ENCODE data around the gene STAC2. TPM values are rescaled to one million over a fixed set of nuclear protein-coding genes. Genes with fewer than 3 reads are reported as not detected.
A peak's percentile ranks its signal among the peaks of the same experiment; 100 is the strongest.

The STAC2 gene
- total and polyA plus RNA-seq, 2 of the 13 experiments (the other 11 are each of a cell fraction or from before 2014, with no cell fraction given): not detected

DNA sequence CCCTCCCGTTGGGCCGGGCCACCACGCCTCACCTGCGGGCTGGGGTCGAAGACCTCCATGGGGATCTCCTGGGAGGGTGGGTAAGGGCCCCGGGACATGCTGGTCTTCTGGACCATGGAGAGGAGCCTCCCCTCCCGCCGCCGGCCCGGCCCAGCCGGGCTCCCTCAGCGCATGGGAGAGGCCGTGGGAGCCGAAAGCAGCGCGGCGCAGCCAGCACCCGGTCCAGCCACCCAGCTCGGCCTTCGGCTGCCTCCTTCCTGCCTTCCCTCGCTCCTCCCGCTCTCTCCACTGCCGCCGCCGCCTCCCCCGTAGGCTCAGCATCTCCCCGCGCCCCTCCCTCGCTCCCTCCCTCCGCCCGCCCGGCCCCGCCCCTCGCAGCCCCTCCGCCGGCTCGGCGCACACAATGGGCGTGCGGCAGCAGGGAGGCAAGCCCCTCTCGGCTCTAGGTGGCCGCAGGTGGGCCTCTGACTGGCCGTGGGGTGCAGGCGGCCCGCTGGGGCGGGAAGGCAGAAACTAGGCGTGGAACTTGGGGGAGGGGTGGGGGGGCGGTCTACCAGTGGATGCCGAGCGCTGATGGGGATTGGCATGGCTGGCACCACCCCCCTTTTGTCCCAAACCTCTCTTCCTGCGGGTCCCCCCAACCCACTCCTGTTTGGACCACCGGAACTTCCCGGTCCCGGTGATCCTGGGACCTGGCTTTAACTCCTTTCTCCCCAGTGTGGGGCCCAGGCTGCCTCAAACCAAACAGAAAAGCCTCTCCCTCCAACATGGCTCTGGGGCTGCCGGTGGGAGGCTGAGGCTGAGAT is 28.2 kb downstream of the STAC2 start, which contains the start of gene CACNB1 (continued):
- TF ChIP-seq ZMYM4 (CRISPR knock-in tag; IDR thresholded peaks at IDR 0.05) (0 out of 2 replicates have a peak, but pooled peaks have one; percentile 18), JUND (CRISPR knock-in tag; IDR thresholded peaks at IDR 0.05) (no peak), SOX6 (IDR thresholded peaks at IDR 0.05) (no peak), SOX6 (CRISPR knock-in tag; IDR thresholded peaks at IDR 0.05) (no peak), HNRNPK (IDR thresholded peaks at IDR 0.05; ENCODE audit: low read depth, low read length, poor library complexity, severe bottlenecking) (peak; percentile 88), ZNF672 (CRISPR knock-in tag; IDR thresholded peaks at IDR 0.05) (no peak), ZMYM2 (CRISPR knock-in tag; IDR thresholded peaks at IDR 0.05) (no peak), ZNF10 (CRISPR knock-in tag; IDR thresholded peaks at IDR 0.05; ENCODE audit: borderline replicate concordance, low read depth) (no peak), ZNF136 (CRISPR knock-in tag; IDR thresholded peaks at IDR 0.05; ENCODE audit: low read depth) (no peak), ATF7 (IDR thresholded peaks at IDR 0.05) (no peak), ATF7 (CRISPR knock-in tag; IDR thresholded peaks at IDR 0.05) (no peak), ZNF441 (CRISPR knock-in tag; IDR thresholded peaks at IDR 0.05; ENCODE audit: borderline replicate concordance) (no peak), ATF1 (CRISPR knock-in tag; IDR thresholded peaks at IDR 0.05) (no peak), TMF1 (CRISPR knock-in tag; IDR thresholded peaks at IDR 0.05; ENCODE audit: low read depth) (no peak), KDM5A (IDR thresholded peaks at IDR 0.05; ENCODE audit: borderline replicate concordance, low read length) (no peak), WIZ (CRISPR knock-in tag; IDR thresholded peaks at IDR 0.05) (no peak), RBFOX2 (IDR thresholded peaks at IDR 0.05; ENCODE audit: low read depth, low read length) (peak; percentile 45; the same call in 1 of the 2 replicates), MAFK (conservative IDR thresholded peaks at IDR 0.05 in 1 of 2, IDR thresholded peaks at IDR 0.05 in 1 of 2; ENCODE audit: low read length in 2 of 2) (no peak)
- TF ChIP-seq, protein P1, sequence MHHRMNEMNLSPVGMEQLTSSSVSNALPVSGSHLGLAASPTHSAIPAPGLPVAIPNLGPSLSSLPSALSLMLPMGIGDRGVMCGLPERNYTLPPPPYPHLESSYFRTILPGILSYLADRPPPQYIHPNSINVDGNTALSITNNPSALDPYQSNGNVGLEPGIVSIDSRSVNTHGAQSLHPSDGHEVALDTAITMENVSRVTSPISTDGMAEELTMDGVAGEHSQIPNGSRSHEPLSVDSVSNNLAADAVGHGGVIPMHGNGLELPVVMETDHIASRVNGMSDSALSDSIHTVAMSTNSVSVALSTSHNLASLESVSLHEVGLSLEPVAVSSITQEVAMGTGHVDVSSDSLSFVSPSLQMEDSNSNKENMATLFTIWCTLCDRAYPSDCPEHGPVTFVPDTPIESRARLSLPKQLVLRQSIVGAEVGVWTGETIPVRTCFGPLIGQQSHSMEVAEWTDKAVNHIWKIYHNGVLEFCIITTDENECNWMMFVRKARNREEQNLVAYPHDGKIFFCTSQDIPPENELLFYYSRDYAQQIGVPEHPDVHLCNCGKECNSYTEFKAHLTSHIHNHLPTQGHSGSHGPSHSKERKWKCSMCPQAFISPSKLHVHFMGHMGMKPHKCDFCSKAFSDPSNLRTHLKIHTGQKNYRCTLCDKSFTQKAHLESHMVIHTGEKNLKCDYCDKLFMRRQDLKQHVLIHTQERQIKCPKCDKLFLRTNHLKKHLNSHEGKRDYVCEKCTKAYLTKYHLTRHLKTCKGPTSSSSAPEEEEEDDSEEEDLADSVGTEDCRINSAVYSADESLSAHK (CRISPR knock-in tag; IDR thresholded peaks at IDR 0.05; ENCODE audit: borderline replicate concordance): no peak
- TF ChIP-seq, protein P2, sequence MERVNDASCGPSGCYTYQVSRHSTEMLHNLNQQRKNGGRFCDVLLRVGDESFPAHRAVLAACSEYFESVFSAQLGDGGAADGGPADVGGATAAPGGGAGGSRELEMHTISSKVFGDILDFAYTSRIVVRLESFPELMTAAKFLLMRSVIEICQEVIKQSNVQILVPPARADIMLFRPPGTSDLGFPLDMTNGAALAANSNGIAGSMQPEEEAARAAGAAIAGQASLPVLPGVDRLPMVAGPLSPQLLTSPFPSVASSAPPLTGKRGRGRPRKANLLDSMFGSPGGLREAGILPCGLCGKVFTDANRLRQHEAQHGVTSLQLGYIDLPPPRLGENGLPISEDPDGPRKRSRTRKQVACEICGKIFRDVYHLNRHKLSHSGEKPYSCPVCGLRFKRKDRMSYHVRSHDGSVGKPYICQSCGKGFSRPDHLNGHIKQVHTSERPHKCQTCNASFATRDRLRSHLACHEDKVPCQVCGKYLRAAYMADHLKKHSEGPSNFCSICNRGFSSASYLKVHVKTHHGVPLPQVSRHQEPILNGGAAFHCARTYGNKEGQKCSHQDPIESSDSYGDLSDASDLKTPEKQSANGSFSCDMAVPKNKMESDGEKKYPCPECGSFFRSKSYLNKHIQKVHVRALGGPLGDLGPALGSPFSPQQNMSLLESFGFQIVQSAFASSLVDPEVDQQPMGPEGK (CRISPR knock-in tag; IDR thresholded peaks at IDR 0.05): peak; percentile 83
- TF ChIP-seq, protein P3, sequence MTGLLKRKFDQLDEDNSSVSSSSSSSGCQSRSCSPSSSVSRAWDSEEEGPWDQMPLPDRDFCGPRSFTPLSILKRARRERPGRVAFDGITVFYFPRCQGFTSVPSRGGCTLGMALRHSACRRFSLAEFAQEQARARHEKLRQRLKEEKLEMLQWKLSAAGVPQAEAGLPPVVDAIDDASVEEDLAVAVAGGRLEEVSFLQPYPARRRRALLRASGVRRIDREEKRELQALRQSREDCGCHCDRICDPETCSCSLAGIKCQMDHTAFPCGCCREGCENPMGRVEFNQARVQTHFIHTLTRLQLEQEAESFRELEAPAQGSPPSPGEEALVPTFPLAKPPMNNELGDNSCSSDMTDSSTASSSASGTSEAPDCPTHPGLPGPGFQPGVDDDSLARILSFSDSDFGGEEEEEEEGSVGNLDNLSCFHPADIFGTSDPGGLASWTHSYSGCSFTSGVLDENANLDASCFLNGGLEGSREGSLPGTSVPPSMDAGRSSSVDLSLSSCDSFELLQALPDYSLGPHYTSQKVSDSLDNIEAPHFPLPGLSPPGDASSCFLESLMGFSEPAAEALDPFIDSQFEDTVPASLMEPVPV (CRISPR knock-in tag; IDR thresholded peaks at IDR 0.05): no peak
- TF ChIP-seq, protein P4, sequence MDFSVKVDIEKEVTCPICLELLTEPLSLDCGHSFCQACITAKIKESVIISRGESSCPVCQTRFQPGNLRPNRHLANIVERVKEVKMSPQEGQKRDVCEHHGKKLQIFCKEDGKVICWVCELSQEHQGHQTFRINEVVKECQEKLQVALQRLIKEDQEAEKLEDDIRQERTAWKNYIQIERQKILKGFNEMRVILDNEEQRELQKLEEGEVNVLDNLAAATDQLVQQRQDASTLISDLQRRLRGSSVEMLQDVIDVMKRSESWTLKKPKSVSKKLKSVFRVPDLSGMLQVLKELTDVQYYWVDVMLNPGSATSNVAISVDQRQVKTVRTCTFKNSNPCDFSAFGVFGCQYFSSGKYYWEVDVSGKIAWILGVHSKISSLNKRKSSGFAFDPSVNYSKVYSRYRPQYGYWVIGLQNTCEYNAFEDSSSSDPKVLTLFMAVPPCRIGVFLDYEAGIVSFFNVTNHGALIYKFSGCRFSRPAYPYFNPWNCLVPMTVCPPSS (IDR thresholded peaks at IDR 0.05): no peak
